Astrocyte (in vitro differentiated cells and primary cell): Measurements from ENCODE around the gene RAB11FIP4.

Experiments used
- CTCF ChIP-seq: IDR thresholded peaks from 2 replicates; pipeline ENCODE4 v1.5.1; 2011; ENCODE audit warnings: low read depth, mild to moderate bottlenecking, inconsistent platforms, low read length, moderate library complexity; ENCODE audit not compliant: insufficient read depth
- EZH2 ChIP-seq: IDR thresholded peaks from 2 replicates; pipeline ENCODE4 v1.6.1; 2012; ENCODE audit warnings: mild to moderate bottlenecking, low read length, inconsistent platforms; ENCODE audit not compliant: insufficient read depth

DNA sequence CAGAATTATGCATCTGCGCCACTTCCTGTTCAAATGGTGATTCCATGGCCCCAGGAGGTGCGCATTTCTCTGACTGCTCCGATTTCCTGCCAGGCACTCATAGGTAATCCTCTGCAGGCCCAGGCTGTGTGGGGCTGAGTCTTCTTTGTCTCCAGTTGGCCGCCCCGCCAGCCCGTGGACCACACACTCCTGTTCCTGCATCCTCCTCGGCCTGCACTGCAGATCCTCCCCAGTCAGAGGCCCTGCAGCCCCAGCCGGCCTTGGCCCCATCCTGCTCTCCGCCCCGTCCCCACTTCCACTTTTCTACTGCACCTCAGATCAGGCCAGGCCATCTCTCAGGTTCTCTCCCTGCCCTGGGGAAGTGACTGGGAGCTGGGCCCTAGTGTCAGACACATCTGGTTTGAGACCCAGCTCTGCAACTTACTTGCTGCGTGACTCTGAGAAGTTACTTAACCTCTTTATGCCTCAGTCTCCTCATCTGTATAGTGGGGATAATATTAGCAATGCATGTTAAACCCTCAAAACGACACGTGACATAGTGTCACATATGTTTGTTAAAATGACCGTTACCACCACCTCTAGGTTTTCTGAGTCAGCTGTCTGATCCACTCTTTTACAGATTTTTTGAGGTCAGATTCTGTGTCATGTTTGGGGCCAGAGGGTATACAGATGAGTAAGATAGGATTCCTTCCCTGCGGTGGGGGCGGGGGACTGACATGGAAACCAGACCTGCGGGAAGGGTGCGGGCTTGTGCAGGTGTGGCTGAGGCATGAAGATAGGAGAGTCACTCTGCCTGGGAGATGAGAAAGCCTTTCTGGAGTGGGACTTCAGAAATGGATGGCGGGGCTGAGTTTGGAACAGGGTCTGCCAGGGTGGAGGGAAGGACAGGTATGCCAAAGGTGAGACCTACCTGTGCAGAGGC lies 12.8 kb downstream of the RAB11FIP4 start:
- TF ChIP-seq CTCF (no peak), EZH2 (no peak)
